ENCODE data around the gene SRY.

SRY gene

GRCh38 chrY:2786876-2787512 lies 488 bp downstream of the SRY start:
- Histone ChIP-seq H3K9ac (ENCODE audit: low read depth in 1 of 2, low read length in 2 of 2) (no peak overlapping the region), H3K9me3 (ENCODE audit: control insufficient read depth in 1 of 2, low read length in 2 of 2) (no peaks in the 10 kb centered on the region), H3K27ac (ENCODE audit: low read depth, low read length) (no peak overlapping the region), H3K4me1 (ENCODE audit: control insufficient read depth in 1 of 2, insufficient read depth in 2 of 2, low read length in 2 of 2) (no peaks in the 10 kb centered on the region), H3K4me3 (ENCODE audit: low read depth in 1 of 2, low read length in 2 of 2) (peak overlapping the region; percentile 48 to 60), H3K27me3 (ENCODE audit: control insufficient read depth in 1 of 2, insufficient read depth in 2 of 2, low read length in 2 of 2) (peaks cover 5 to 25% of the 10 kb centered on the region in 2 donors), H3K36me3 (ENCODE audit: control insufficient read depth in 1 of 2, insufficient read depth in 2 of 2, low read length in 2 of 2) (no peaks in the 10 kb centered on the region)

Measured in duodenal mucosa (tissue), 2 donors.